Choroid plexus epithelial cell (primary cell): ENCODE measurements around the gene MAPK8.
"Not testable (repeated sequence)": the region's sequence is repeated elsewhere in the genome, so short reads cannot be mapped to it uniquely, and the experiment has no call there.

Experiments
- DNase-seq: peaks from one replicate; pipeline ENCODE4 v3.0.0-alpha.2; 2010; ENCODE audit warnings: low read depth
- H3K4me3 ChIP-seq: 2 replicates; pipeline ENCODE4 v1.5.1; 2011; ENCODE audit warnings: low read depth, mild to moderate bottlenecking, control low read depth, low read length, moderate library complexity
- CTCF ChIP-seq: conservative IDR thresholded peaks from 2 replicates; pipeline ENCODE4 v1.5.1; 2011; ENCODE audit warnings: low read depth, mild to moderate bottlenecking, control low read depth, inconsistent platforms, low read length, moderate library complexity

The MAPK8 gene

GRCh38 chr10:48273741-48274140 is 32.7 kb upstream of the MAPK8 start:
- no peak for TF ChIP-seq CTCF
- DNase-seq = no peak
- H3K4me3 ChIP-seq = no peak overlapping the region

- TF ChIP-seq CTCF = no peak
- DNase-seq = no peak
- H3K4me3 ChIP-seq = no peak within 1 kb of the TSS
Measured at GRCh38 chr10:48274636-48275035, 31.8 kb upstream of the MAPK8 start, which contains the start of gene FRMPD2. Gene FRMPD2 (minus strand): TSS chr10:48274696. CDS start chr10:48274567, 129 bp downstream.

GRCh38 chr10:48277093-48277492 is 29.4 kb upstream of the MAPK8 start:
- no peak for TF ChIP-seq CTCF
- no peak overlapping the region for H3K4me3 ChIP-seq

GRCh38 chr10:48279081-48279751 is 27.3 kb upstream of the MAPK8 start:
- no peak overlapping the region for H3K4me3 ChIP-seq
- DNase-seq = no peak
- no peak for TF ChIP-seq CTCF

More at GRCh38 chr10:48277093-48277492, 29.4 kb upstream of the MAPK8 start:
- no peak for DNase-seq

- DNase-seq, H3K4me3 ChIP-seq: not testable (repeated sequence)
Measured at GRCh38 chr10:48281697-48282096, 24.8 kb upstream of the MAPK8 start.

GRCh38 chr10:48282829-48283228 is 23.6 kb upstream of the MAPK8 start:
- TF ChIP-seq CTCF = no peak
- no peak for DNase-seq
- no peak overlapping the region for H3K4me3 ChIP-seq

GRCh38 chr10:48284002-48284546 is 22.4 kb upstream of the MAPK8 start:
- no peak for DNase-seq
- TF ChIP-seq CTCF = no peak
- H3K4me3 ChIP-seq = no peak overlapping the region
